Measurements from ENCODE around the gene HS6ST3.
"Not testable (repeated sequence)": the region's sequence is repeated elsewhere in the genome, so short reads cannot be mapped to it uniquely, and the experiment has no call there.

HS6ST3 gene

DNA sequence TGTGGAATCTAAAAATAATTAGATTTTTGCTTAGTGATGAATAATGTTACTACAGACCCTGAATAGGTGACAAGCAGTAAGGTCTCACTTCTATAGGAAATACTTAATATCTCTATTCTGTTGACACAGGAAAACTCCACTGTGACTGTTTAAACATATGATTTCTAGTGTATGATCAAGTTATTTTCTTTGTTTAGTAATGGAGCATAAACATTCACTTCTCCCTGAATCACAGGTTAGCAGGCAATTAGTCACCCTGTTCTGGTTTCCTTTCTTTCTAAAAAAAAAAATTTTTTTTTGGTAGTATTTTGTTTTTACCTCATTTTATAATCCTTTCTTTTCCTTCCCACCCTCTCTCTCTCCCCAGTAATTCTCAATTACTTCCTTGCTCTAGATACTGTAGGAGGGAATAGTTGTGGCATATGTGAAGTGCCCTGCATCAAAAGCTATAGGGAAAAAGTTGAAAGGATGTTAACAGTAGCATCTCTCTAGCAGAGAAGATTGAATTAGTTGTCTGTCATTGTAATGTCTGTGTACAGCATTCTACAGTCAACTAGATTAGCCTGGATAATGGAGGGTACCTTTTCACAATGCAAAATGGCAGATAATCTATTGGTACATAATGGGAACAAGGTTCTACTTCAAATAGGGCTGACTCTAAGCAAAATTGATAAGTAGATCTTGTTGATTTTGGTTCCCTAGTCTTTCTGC lies 3.5 kb downstream of the HS6ST3 start:
- DNase-seq (ENCODE audit: low read depth) = no peak
- Histone ChIP-seq H3K4me3 (ENCODE audit: low read length) (no peak overlapping the region), H3K36me3 (ENCODE audit: control insufficient read depth, insufficient read depth, low read length, severe bottlenecking) (no peaks in the 10 kb centered on the region)

DNA sequence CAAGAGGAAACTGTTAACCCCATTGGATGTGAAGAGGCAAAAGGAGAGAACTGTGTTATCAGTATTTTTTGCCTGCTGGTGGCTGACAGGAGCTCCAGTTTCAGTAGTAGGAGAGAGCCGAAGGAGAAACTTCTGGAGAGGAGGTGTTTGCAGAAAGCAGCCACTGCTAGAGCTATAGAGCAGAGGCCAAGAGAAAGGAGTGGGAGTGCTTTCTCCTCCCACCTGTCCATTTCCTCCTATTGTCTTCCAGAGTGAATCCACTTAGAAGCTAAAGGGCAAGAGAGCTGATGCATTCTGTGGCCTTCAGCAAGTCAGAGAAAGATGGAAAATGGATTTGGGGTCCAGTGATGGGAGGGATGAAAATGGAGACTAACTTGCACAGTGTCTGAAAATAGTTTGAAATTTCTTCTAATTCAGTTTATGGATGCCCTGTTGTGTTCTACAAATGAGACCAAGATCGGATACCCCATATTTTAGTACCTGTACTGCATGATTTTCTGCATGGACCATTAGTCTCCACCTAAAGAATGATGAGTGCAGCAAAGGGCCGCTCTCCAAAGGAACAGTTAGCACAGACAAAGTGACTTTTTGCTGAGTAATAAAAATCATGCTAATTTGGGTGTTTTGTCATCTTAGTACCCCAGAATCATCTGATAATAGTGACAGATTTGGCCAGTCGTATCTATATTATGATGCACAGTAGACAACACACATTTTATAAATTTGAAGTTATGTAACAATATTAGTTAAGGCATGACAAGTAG lies 10.7 kb downstream of the HS6ST3 start:
- H3K27me3 ChIP-seq (replicated peaks; ENCODE audit: control insufficient read depth, insufficient read depth, low read length) = no peaks in the 10 kb centered on the region
- no peaks in the 10 kb centered on the region for H3K9me3 ChIP-seq (ENCODE audit: control insufficient read depth, low read length)
- H3K36me3 ChIP-seq (ENCODE audit: control insufficient read depth, insufficient read depth, low read length, severe bottlenecking) = no peaks in the 10 kb centered on the region
- H3K4me1 ChIP-seq (ENCODE audit: control insufficient read depth, insufficient read depth, low read length) = no peaks in the 10 kb centered on the region
- no peak for DNase-seq (ENCODE audit: low read depth)
- H3K9ac ChIP-seq (ENCODE audit: low read length) = no peak overlapping the region
- no peak overlapping the region for H3K4me3 ChIP-seq (ENCODE audit: low read length)

More for the DNA sequence above, 3.5 kb downstream of the HS6ST3 start:
- Histone ChIP-seq H3K4me1 (ENCODE audit: control insufficient read depth, insufficient read depth, low read length) (peaks cover 4% of the 10 kb centered on the region), H3K27me3 (replicated peaks; ENCODE audit: control insufficient read depth, insufficient read depth, low read length) (peaks cover 51% of the 10 kb centered on the region), H3K9me3 (ENCODE audit: control insufficient read depth, low read length) (no peaks in the 10 kb centered on the region), H3K9ac (ENCODE audit: low read length) (no peak overlapping the region)

DNA sequence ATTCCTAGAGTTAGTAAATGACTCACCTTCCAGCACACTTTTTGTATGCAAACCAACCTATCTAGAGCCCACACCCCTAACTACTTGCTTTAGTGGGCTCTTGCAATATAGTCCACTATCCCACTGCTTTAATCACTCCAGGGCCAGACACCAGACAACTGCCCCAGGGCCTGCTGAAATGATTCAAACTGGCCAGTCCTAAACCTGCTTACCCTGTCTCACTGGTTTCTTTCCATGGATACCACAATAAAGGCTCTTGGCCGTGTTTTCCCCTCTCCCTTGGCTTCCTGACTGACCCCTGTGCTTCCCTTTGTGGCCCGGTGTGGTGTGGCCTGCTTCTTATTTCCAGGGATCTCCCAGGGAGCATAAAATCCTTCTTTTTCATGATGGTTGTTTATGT lies 14.6 kb downstream of the HS6ST3 start:
- Histone ChIP-seq H3K4me3 (ENCODE audit: low read length) (no peak overlapping the region), H3K4me1 (ENCODE audit: control insufficient read depth, insufficient read depth, low read length) (no peaks in the 10 kb centered on the region), H3K9me3 (ENCODE audit: control insufficient read depth, low read length) (peaks cover 17% of the 10 kb centered on the region), H3K36me3 (ENCODE audit: control insufficient read depth, insufficient read depth, low read length, severe bottlenecking) (no peaks in the 10 kb centered on the region), H3K27me3 (replicated peaks; ENCODE audit: control insufficient read depth, insufficient read depth, low read length) (no peaks in the 10 kb centered on the region), H3K9ac (ENCODE audit: low read length) (no peak overlapping the region)
- DNase-seq (ENCODE audit: low read depth) = no peak

DNA sequence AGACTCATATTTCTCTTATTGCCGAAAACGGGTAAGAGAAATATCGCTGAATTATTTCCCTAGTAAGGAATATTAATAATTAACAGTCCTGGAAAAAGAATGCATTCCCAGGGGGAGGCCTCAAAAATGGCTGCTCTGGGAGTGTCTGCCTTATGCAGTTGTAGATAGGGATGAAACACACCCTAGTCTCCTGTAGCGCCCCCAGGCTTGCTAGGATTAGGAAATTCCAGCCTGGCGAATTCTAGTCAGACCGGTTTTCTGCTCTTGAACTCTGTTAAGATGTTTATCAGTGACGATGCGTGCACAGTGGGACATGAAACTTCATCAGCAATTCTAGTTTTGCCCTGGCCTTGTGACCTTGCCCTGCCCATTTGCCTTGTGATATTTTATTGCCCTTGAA lies 18.2 kb downstream of the HS6ST3 start:
- not testable (repeated sequence) for H3K27me3 ChIP-seq (replicated peaks; ENCODE audit: control insufficient read depth, insufficient read depth, low read length); H3K4me1 ChIP-seq (ENCODE audit: control insufficient read depth, insufficient read depth, low read length); H3K9ac ChIP-seq (ENCODE audit: low read length); H3K4me3 ChIP-seq (ENCODE audit: low read length); DNase-seq (ENCODE audit: low read depth); H3K36me3 ChIP-seq (ENCODE audit: control insufficient read depth, insufficient read depth, low read length, severe bottlenecking)
- H3K9me3 ChIP-seq (ENCODE audit: control insufficient read depth, low read length) = peaks cover 21% of the 10 kb centered on the region

DNA sequence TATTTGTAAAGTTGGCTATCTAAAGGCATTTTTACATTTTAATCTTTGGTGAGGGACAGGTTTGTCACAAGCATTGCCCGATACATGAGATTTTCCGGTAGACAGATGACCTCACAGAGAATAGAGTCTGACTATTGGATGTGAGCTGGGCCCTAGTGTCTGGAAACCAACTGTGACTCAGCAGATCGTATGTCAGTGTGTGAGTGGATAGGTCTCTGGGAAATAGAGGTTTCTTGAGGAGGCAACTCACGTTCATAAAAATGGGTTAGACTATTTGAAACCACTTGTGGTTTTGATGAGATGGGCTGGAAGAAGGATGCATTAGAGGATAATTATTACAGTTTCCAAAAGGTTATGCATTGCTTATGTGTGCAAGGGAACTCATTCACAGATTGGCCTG lies 19.2 kb downstream of the HS6ST3 start:
- H3K9me3 ChIP-seq (ENCODE audit: control insufficient read depth, low read length) = peaks cover 21% of the 10 kb centered on the region
- H3K4me1 ChIP-seq (ENCODE audit: control insufficient read depth, insufficient read depth, low read length) = no peaks in the 10 kb centered on the region
- no peak for DNase-seq (ENCODE audit: low read depth)
- H3K27me3 ChIP-seq (replicated peaks; ENCODE audit: control insufficient read depth, insufficient read depth, low read length) = no peaks in the 10 kb centered on the region
- no peak overlapping the region for H3K9ac ChIP-seq (ENCODE audit: low read length)
- no peaks in the 10 kb centered on the region for H3K36me3 ChIP-seq (ENCODE audit: control insufficient read depth, insufficient read depth, low read length, severe bottlenecking)
- no peak overlapping the region for H3K4me3 ChIP-seq (ENCODE audit: low read length)

DNA sequence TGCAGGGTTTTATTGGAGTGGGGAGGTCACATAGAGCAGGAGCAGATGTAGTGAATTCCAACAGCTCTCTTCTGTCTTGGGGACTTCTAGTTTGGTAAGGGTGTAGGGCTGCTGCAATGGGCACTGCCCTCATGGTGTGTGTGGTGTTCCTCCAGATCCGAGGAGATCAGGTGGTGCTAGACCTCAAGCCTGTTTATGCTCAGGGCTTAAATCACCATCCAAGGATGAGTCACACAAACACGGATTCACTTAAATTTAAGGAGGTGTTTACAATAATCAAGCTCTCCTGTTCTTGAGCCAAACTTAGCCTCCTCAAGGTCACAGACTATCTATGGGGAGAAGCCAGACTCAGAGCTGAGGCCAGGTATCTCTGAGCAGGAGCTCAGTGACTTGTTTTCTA lies 23.0 kb downstream of the HS6ST3 start:
- Histone ChIP-seq H3K4me1 (ENCODE audit: control insufficient read depth, insufficient read depth, low read length) (no peaks in the 10 kb centered on the region), H3K9ac (ENCODE audit: low read length) (no peak overlapping the region), H3K4me3 (ENCODE audit: low read length) (no peak overlapping the region), H3K36me3 (ENCODE audit: control insufficient read depth, insufficient read depth, low read length, severe bottlenecking) (no peaks in the 10 kb centered on the region), H3K9me3 (ENCODE audit: control insufficient read depth, low read length) (peaks cover 12% of the 10 kb centered on the region), H3K27me3 (replicated peaks; ENCODE audit: control insufficient read depth, insufficient read depth, low read length) (no peaks in the 10 kb centered on the region)
- DNase-seq (ENCODE audit: low read depth) = no peak

DNA sequence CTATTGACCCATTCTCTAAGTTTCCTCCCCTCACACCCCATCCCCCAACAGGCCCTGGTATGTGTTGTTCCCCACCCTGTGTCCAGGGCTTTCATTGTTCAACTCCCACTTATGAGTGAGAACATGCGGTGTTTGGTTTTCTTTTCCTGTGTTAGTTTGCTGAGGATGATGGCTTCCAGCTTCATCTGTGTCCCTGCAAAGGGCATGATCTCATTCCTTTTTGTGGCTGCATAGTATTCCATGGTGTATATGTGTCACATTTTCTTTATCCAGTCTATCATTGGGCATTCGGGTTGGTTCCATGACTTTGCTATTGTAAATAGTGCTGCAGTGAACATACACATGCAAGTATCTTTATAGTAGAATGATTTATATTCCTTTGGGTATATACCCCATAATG lies 25.5 kb downstream of the HS6ST3 start:
- not testable (repeated sequence) for H3K27me3 ChIP-seq (replicated peaks; ENCODE audit: control insufficient read depth, insufficient read depth, low read length); H3K36me3 ChIP-seq (ENCODE audit: control insufficient read depth, insufficient read depth, low read length, severe bottlenecking); H3K4me1 ChIP-seq (ENCODE audit: control insufficient read depth, insufficient read depth, low read length); H3K9me3 ChIP-seq (ENCODE audit: control insufficient read depth, low read length); DNase-seq (ENCODE audit: low read depth); H3K9ac ChIP-seq (ENCODE audit: low read length); H3K4me3 ChIP-seq (ENCODE audit: low read length)

DNA sequence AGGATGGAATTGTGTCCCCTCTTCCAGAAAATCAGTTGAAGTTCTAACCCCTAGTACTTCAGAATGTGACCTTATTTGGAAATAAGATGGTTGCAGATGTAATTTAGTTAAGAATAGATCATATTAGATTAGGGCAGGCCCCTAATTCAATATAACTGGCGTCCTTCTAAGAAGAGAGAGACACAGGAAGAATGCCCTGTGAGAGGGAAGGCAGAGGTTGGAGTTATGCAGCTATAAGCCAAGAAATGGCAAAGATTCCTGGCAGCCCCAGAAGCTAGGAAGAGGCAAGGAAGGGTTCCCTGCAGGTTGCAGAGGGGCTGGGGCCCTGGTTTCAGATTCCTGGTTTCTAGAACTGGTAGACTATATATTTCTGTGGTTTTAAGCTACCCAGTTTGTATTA lies 30.0 kb downstream of the HS6ST3 start:
- no peaks in the 10 kb centered on the region for H3K36me3 ChIP-seq (ENCODE audit: control insufficient read depth, insufficient read depth, low read length, severe bottlenecking)
- H3K9ac ChIP-seq (ENCODE audit: low read length) = no peak overlapping the region
- DNase-seq (ENCODE audit: low read depth) = no peak
- no peaks in the 10 kb centered on the region for H3K27me3 ChIP-seq (replicated peaks; ENCODE audit: control insufficient read depth, insufficient read depth, low read length)
- no peak overlapping the region for H3K4me3 ChIP-seq (ENCODE audit: low read length)
- no peaks in the 10 kb centered on the region for H3K9me3 ChIP-seq (ENCODE audit: control insufficient read depth, low read length)
- H3K4me1 ChIP-seq (ENCODE audit: control insufficient read depth, insufficient read depth, low read length) = no peaks in the 10 kb centered on the region

DNA sequence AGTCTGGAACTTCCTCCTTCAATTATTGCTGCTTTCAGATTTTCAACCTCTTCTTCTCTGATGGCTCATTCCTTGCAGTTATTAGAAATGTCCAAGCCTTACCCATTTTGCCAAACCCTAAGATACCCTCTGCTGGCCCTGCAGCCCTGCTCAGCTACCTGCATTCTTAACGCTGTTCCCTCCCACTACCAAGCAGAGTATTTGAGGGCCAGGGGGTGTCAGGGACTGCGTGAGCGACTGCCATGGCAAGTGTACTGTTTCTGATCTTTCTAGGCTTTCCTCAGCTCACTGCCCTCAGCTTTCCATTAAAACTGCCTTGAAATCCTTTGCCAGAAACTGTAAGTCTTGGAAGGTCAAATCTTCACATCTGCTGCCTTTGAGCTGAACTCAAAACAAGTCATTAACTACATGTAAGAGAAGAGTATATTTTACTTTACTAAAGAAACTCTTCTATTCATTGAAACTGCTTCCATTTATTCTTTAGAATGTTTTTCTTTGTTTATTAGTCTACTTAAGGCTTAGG lies 41.0 kb downstream of the HS6ST3 start:
- Histone ChIP-seq H3K9me3 (ENCODE audit: control insufficient read depth, low read length) (no peaks in the 10 kb centered on the region), H3K4me1 (ENCODE audit: control insufficient read depth, insufficient read depth, low read length) (no peaks in the 10 kb centered on the region), H3K9ac (ENCODE audit: low read length) (no peak overlapping the region), H3K4me3 (ENCODE audit: low read length) (no peak overlapping the region), H3K36me3 (ENCODE audit: control insufficient read depth, insufficient read depth, low read length, severe bottlenecking) (no peaks in the 10 kb centered on the region), H3K27me3 (replicated peaks; ENCODE audit: control insufficient read depth, insufficient read depth, low read length) (no peaks in the 10 kb centered on the region)
- no peak for DNase-seq (ENCODE audit: low read depth)

DNA sequence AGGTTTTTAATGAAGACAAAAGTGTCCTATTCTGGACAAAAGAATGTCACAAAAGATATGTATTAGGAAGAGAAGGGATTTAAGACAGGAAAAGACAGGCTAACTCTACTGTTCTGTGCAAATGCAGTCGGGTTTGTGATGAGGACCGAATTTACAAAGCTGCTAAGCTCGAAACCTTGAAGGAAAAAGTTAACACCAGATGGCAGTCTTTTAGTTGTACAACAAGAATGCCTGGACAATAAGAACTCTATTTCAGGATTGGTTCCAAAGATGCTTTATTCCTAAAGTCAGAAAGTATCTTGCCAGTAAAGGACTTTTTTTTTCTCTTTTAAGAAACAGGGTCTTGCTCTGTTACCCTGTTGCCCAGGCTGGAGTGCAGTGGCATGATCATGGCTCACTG lies 51.1 kb downstream of the HS6ST3 start:
- Histone ChIP-seq H3K36me3 (ENCODE audit: control insufficient read depth, insufficient read depth, low read length, severe bottlenecking) (no peaks in the 10 kb centered on the region), H3K27me3 (replicated peaks; ENCODE audit: control insufficient read depth, insufficient read depth, low read length) (no peaks in the 10 kb centered on the region), H3K9ac (ENCODE audit: low read length) (no peak overlapping the region), H3K9me3 (ENCODE audit: control insufficient read depth, low read length) (no peaks in the 10 kb centered on the region), H3K4me3 (ENCODE audit: low read length) (no peak overlapping the region), H3K4me1 (ENCODE audit: control insufficient read depth, insufficient read depth, low read length) (no peaks in the 10 kb centered on the region)
- peak; percentile 67 for DNase-seq (ENCODE audit: low read depth)

DNA sequence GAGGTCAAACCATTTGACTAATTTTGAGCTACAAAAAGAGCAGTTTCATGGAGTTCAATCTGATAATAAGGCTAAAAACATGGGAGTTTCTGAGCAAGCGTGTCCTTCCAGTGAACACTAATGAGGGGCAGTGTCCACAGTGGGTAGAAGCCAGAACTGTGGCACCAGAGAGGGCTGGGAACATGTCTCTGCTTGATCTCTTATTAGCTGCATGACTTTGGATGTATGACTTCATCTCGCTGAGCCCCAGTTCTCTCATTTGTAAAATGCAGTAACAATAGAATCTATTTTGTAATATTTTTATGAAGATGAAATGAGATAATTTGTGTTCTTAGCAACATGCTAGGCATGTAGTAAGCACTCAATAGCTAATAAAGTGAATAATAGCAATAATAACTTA lies 69.8 kb downstream of the HS6ST3 start:
- H3K27me3 ChIP-seq (replicated peaks; ENCODE audit: control insufficient read depth, insufficient read depth, low read length) = no peaks in the 10 kb centered on the region
- no peak overlapping the region for H3K9ac ChIP-seq (ENCODE audit: low read length)
- no peak overlapping the region for H3K4me3 ChIP-seq (ENCODE audit: low read length)
- no peaks in the 10 kb centered on the region for H3K9me3 ChIP-seq (ENCODE audit: control insufficient read depth, low read length)
- DNase-seq (ENCODE audit: low read depth) = no peak
- H3K4me1 ChIP-seq (ENCODE audit: control insufficient read depth, insufficient read depth, low read length) = no peaks in the 10 kb centered on the region
- no peaks in the 10 kb centered on the region for H3K36me3 ChIP-seq (ENCODE audit: control insufficient read depth, insufficient read depth, low read length, severe bottlenecking)

Data from adipocyte (in vitro differentiated cells).